Testis (tissue), 2 donors: ENCODE measurements around the gene CDCA8.

Experiments used
- CTCF ChIP-seq, 3 experiments: fragments of 450-650 bp in 2 of 3; fragments of 200-600 bp in 1 of 3; sonication (generic) in 1 of 3; IDR thresholded peaks; one replicate each; pipeline ENCODE4 v1.5.1; 2016 to 2019; ENCODE audit warnings: antibody characterized with exemption in 3 of 3, mild to moderate bottlenecking in 2 of 3, moderate library complexity in 1 of 3
- POLR2A ChIP-seq: fragments of 450-650 bp; IDR thresholded peaks from one replicate; pipeline ENCODE4 v1.6.1; 2017; ENCODE audit warnings: antibody characterized with exemption, mild to moderate bottlenecking, moderate library complexity

GRCh38 chr1:37741662-37742061 lies 49.3 kb downstream of the CDCA8 start:
- TF ChIP-seq CTCF (IDR thresholded peaks at IDR 0.05): no peak
- no peak for TF ChIP-seq POLR2A
